Fibroblast of pulmonary artery (primary cell): ENCODE results near the gene SORL1.

Source experiments
- DNase-seq: peaks from one replicate; pipeline ENCODE4 v3.0.0-alpha.2; 2010; ENCODE audit warnings: low read depth
- H3K4me3 ChIP-seq: replicated peaks from 2 replicates; pipeline ENCODE4 v1.5.1; 2011; ENCODE audit warnings: low read depth, mild to moderate bottlenecking, control low read depth, low read length, moderate library complexity
- CTCF ChIP-seq: IDR thresholded peaks from 2 replicates; pipeline ENCODE4 v1.5.1; 2011; ENCODE audit warnings: mild to moderate bottlenecking, control low read depth, low read length, inconsistent platforms; ENCODE audit errors: missing control alignments

SORL1 gene

DNA sequence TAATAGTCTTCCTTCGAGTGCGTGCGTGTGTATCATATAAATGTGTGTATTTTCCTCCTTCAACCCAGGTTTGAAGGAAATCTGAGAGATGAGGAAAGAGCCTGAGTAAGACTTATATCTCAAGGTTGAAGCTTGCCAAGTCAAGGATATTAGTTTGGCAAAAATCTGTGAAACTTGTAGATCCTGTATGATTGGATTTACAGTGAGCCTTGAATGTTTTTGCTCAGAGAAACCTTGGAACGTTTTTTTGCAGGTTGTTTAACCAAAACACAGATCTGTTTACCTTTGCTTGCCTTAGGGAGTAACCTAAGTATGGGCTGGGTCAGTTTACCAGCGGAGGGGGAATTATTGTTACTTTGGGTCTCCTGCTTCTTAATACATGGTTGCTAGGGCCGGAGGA, 36.5 kb downstream of the SORL1 start:
- DNase-seq: no peak
- no peak overlapping the region for H3K4me3 ChIP-seq
- TF ChIP-seq CTCF: no peak

GRCh38 chr11:121489823-121490222, 37.7 kb downstream of the SORL1 start:
- DNase-seq: no peak
- no peak overlapping the region for H3K4me3 ChIP-seq
- no peak for TF ChIP-seq CTCF

GRCh38 chr11:121494355-121495099, 42.4 kb downstream of the SORL1 start:
- H3K4me3 ChIP-seq: no peak overlapping the region
- DNase-seq: no peak
- TF ChIP-seq CTCF: no peak

- TF ChIP-seq CTCF: no peak
- H3K4me3 ChIP-seq: no peak overlapping the region
- DNase-seq: no peak
These were observed 45.3 kb downstream of the SORL1 start for GRCh38 chr11:121497176-121497998.

GRCh38 chr11:121499405-121499804, 47.3 kb downstream of the SORL1 start:
- no peak for TF ChIP-seq CTCF
- H3K4me3 ChIP-seq: no peak overlapping the region
- DNase-seq: no peak

- no peak for DNase-seq
- TF ChIP-seq CTCF: no peak
- H3K4me3 ChIP-seq: no peak overlapping the region
These were observed 48.2 kb downstream of the SORL1 start for GRCh38 chr11:121500275-121500674.
